Epithelial cell of proximal tubule (primary cell): Measurements from ENCODE around the gene DRGX. TPM values are rescaled to one million over a fixed set of nuclear protein-coding genes. Genes with fewer than 3 reads are reported as not detected.

Source experiments
- total RNA-seq: library from RNA; depleted of rRNA; stranded (reverse); fragments of >200 nt; gene quantifications from 2 replicates; pipeline ENCODE4 v1.2.3, GENCODE V29; 2015

DRGX gene
- total RNA-seq, 1 donor from 2014 or later = not detected

Other genes starting within 250 kb of the DRGX start
- gene TMEM273, start 207.7 kb downstream of the DRGX start, total RNA-seq = not detected in 2 replicates
- not detected in 2 replicates for gene C10orf71, start 96.9 kb downstream of the DRGX start, total RNA-seq
- gene ERCC6, start 143.0 kb upstream of the DRGX start, total RNA-seq = 4.1 and 5.6 TPM in 2 replicates
- gene SLC18A3, start 214.2 kb upstream of the DRGX start, total RNA-seq = not detected in 2 replicates
- not detected in 2 replicates for gene CHAT, start 217.9 kb upstream of the DRGX start, total RNA-seq